GM10847 (cell line): Measurements from ENCODE around the gene XAB2.

Experiments
- POLR2A ChIP-seq: IDR thresholded peaks from 2 replicates; pipeline ENCODE4 v1.6.1; 2011; ENCODE audit not compliant: insufficient read length; ENCODE audit errors: extremely low read depth

Gene XAB2

GRCh38 chr19:7610491-7611240, 18.7 kb downstream of the XAB2 start:
- no peak for TF ChIP-seq POLR2A

DNA sequence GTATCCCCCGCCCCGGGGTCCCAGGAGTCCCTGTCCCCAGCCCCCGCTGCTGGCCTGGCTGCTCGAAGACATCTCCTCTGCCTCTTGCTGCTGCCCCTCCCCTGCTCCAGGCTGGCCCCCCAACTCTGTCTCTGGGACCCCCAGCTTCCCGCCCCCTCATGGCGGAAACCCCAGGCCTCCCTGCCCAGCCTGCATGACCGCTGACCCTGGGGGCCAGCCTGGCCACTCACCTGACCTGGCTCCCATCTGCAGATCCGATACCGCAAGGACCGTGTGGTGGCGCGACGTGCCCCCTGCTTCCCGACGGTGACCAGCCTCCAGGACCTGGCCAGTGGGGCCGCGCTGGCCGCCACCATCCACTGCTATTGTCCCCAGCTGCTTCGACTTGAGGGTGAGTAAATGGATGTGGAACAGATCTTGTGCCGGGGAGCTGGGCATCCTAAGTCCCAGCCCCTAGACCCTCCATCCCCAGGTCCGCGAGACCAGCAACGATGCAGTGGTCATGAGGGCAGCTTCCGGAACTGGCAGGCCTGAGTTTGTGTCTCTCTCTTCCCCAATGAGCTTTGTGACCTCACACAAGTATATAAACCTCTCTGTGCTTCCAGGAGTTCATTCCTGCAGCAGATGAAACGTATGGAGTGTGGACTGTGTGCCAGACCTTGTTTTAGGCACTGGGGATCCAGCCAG, 21.3 kb downstream of the XAB2 start:
- TF ChIP-seq POLR2A, result no peak

DNA sequence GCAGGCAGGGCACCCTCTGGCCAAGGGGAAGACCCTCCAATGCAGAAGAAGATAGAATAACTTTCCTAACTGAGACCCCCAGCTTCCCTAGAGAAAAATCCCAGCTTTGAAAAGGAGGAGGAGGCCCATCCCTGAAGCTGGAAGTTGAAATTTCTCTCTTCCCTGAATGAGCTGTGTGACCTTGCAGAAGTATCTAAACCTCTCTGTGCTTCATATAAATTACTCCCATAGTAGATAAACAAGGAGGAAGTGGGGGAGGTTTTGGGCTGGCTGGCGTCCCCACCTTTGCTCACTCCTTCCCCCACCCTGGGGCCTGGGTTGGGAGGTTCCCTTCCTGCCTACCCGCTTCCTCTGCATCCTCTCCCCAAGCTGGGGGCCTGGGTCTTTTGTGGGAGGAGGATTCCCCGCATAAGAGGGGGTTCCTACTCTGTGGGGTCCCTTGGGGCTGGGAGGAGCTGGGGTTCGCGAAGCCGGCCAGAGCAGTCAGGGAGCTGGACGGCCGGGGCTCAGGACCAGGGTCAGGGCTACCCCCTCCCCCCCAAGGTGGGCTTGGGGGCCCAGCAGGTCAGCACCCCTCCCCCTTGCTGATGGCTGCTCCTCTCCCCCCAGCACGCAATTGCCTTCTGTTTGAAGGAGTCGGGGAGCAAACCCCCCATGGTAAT, 22.0 kb downstream of the XAB2 start:
- TF ChIP-seq POLR2A, result no peak

DNA sequence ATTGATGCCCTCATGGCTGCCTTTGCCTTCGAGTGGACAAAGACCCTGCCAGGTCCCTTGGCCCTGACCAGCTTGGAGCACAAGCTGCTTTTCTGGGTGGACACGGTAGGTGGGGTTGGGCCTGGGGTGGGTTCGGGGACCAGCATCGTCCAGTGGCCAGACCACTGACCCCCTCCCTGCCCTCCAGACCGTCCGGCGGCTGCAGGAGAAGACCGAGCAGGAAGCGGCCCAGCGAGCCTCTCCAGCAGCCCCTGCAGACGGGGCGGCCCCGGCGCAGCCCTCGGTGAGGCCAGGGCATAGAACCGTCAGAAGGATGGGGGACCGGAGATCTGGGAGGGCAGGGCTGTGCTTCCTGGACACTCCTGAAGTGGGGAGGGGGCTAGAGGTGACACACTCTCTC, 23.1 kb downstream of the XAB2 start:
- no peak for TF ChIP-seq POLR2A

DNA sequence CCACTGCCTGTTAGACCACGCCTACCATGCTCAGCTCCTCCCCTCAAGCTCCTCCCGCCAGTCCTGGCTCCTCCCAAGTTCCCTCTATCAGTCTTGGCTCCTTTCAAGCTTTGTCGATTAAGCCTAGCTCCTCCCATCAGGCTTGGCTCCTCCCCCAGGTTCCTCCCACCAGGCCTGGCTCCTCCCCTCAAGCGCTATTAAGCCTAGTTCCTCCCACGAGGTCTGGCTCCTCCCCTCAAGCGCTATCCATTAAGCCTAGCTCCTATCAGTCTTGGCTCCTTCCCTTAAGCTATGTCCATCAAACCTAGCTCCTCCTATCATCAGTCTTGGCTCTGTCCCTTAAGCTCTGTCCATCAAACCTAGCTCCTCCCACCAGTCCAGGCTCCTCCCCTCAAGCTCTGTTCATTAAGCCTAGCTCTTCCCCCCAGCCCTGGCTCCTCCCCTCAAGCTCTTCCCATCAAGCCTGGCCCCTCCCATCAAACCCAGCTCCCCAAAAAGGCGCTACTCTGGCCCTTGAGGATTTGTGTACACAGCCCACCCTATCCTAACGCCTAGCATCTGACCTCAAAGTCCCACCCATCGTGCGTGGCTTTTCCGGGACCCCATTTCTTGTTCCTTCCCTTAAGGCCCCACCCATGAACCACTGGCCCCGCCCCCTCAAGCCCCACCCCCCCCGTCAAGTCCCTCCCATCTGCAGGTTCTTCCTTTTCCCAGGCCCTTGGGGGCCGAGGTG, 23.7 kb downstream of the XAB2 start:
- TF ChIP-seq POLR2A, result no peak

- no peak for TF ChIP-seq POLR2A
Observed at GRCh38 chr19:7603919-7604318, 25.4 kb downstream of the XAB2 start.

DNA sequence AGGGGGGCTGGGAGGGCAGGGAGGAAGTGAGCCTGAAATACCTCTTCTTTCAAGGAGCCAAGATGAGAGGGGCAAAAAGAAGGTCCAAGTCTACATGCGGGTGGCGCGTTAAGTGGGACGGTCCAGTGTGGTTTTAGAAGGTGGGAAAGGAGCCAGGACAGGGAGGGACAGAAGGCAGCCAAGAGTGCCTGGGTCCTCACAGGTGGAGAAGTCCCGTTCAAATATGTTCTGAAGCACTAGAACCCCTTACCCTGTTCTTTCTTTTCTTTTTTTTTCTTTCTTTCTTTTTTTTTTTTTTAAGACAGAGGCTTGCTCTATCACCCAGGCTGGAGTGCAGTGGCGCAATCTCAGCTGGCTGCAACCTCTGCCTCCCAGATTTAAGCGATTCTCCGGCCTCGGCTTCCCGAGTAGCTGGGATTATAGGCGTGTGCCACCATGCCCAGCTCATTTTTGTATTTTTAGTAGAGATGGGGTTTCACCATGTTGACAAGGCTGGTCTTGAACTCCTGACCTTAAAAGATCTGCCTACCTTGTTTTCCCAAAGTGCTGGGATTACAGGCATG, 26.3 kb downstream of the XAB2 start:
- no peak for TF ChIP-seq POLR2A

- TF ChIP-seq POLR2A, result no peak
Observed at GRCh38 chr19:7602240-7602934, 27.0 kb downstream of the XAB2 start.

- TF ChIP-seq POLR2A, result no peak
Observed at GRCh38 chr19:7600721-7601120, 28.6 kb downstream of the XAB2 start.

DNA sequence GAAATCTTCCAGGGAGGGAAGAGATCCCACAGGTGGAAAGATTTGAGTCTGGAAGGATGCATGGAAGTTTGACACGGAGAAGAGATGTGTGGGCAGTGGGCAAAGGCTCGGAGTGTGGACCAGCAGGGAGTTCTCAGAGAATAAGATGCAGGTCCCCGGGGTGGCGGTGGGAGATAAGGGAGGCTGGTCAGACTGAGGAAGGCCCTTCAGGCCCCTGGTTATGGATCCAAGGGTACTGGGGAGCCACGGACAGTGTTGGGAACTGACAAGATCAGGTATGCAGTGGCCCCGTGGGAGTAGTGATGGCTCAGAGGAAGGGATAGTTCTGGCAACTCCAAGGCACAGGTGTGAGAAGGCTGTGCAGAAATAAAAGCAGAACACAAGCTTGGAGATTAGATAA, 31.2 kb downstream of the XAB2 start:
- TF ChIP-seq POLR2A, result no peak

DNA sequence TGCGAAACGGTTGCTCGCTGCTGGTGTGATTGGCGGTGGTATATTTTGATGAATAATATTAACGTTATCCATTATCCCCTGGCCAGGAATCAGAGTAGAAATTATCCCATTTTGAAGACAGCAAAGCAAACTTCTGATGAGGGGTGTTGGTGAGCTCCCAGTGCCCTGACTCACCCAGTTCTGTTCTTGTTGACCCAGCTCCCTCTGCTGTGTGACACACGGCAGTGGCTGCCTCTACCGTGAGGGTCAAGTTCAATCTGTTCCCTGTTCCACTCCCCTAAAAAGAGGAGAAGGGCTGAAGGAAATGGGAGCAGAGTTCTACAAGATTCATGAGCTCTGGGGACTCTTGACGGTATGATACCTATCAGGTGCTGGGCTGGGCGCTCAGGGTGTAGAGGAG, 31.7 kb downstream of the XAB2 start:
- TF ChIP-seq POLR2A, result no peak

DNA sequence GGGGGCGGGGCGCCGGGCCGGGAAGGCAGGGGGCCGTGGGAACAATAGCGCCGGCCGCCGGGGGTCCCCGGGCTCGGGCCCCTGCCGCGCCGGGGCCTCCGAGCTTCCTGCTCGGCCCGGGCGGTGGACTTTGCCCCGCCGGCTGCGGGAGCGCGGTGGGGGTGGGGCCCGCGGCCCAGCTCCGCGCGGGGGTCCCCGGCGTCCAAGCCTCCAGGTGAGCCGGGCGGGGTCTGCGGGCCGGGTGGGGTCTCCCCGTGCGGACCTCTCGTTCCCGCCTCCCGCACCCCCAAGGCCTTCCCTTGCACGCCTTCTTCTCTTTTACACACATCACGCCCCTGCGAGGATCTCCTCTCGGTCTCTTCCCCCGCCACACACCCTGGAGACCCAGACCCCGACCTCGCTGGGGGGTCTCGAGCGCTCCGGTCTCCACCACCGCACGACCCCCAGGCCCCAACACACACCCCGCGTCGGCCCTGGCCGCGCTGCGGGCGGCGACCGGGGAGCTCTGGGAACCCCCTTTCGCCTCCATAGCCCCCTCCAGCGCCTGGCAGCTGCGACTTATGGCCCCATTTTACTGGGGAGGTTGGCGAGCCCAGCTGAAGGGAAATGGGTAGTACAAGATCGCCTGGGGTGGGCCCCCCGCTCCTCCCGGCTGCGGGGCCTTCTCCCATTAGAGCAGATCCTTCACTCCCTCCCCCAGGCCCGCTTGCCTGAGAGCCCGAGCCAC, 33.0 kb downstream of the XAB2 start:
- no peak for TF ChIP-seq POLR2A

DNA sequence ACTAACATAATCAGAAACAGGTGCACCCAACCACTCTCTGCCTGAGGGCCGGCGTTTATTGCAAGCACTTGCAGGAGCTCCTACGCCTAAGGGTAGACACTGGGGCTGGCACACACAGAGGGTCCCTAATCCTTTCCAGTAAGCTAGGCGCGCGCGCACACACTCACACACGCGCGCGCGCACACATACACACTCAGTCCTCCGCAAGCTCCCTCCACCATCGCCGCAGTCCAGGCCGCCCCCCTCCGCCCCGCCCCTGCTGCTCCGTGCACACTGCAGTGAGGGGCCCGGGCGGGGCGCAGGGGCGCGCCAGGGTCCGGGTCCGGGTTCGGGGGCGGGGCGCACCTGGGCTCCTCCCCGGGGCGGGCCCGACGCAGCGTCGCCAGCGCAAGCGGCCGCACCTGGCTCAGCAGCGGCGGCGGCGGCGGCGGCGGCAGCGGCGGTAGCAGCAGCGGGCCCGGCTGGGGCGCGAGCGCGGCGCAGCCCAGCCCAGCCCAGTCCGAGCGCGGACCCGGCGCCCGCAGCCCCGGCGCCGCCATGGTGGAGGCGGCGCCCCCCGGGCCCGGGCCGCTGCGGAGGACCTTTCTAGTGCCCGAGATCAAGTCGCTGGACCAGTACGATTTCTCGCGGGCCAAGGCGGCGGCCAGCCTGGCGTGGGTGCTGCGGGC, 33.7 kb downstream of the XAB2 start, which contains the start of gene CAMSAP3:
Gene CAMSAP3 (plus strand): TSS at position 398 of the 668 bp plus-strand sequence. CDS start 140 bp downstream, at position 538.
- no peak for TF ChIP-seq POLR2A
